A172 (cell line): ENCODE measurements around the gene OR51I1. TPM values are rescaled to one million over a fixed set of nuclear protein-coding genes. Genes with fewer than 3 reads are reported as not detected.

Experiments used
- DNase-seq: peaks from one replicate; pipeline ENCODE4 v3.0.0-alpha.2; 2015; ENCODE audit warnings: low spot score
- total RNA-seq: library from RNA; depleted of rRNA; stranded (reverse); fragments of >200 nt; shearing (Covaris generic); gene quantifications from 2 replicates; pipeline ENCODE4 v1.2.3, GENCODE V29; 2014; rRNA removed

Gene OR51I1
- 0.55 TPM in 1 of 2 replicates, not detected in the other for total RNA-seq

- DNase-seq, result no peak
Observed at GRCh38 chr11:5441414-5441813, at the start of gene OR51I1. TSS of gene OR51I1 (minus strand) at chr11:5441514. CDS start at chr11:5441514, 0 bp downstream.

- peak; percentile 22 for DNase-seq
Observed at GRCh38 chr11:5489576-5490357, 48.5 kb upstream of the OR51I1 start.

GRCh38 chr11:5488798-5489399, 47.6 kb upstream of the OR51I1 start:
- no peak for DNase-seq

- DNase-seq, result no peak
Observed at GRCh38 chr11:5488385-5488784, 47.1 kb upstream of the OR51I1 start, which contains the start of gene OR52D1. TSS of gene OR52D1 (plus strand) at chr11:5488685. CDS start at chr11:5488707, 22 bp downstream.

GRCh38 chr11:5486421-5486820, 45.1 kb upstream of the OR51I1 start:
- no peak for DNase-seq

GRCh38 chr11:5486003-5486402, 44.7 kb upstream of the OR51I1 start:
- DNase-seq, result no peak

GRCh38 chr11:5476186-5476819, 35.0 kb upstream of the OR51I1 start:
- DNase-seq, result peak; percentile 69

GRCh38 chr11:5473921-5474320, 32.6 kb upstream of the OR51I1 start:
- no peak for DNase-seq

GRCh38 chr11:5467527-5467926, 26.2 kb upstream of the OR51I1 start:
- DNase-seq, result no peak

GRCh38 chr11:5460983-5461621, 19.8 kb upstream of the OR51I1 start:
- no peak for DNase-seq

- DNase-seq, result no peak
Observed at GRCh38 chr11:5449432-5449831, 8.1 kb upstream of the OR51I1 start.

- no peak for DNase-seq
Observed at GRCh38 chr11:5449023-5449422, 7.7 kb upstream of the OR51I1 start, which contains the start of gene OR51I2. TSS of gene OR51I2 (plus strand) at chr11:5449323. CDS start at chr11:5453489, 4,166 bp downstream.

GRCh38 chr11:5443835-5444393, 2.6 kb upstream of the OR51I1 start:
- DNase-seq, result no peak

- DNase-seq, result no peak
Observed at GRCh38 chr11:5423131-5423530, 18.2 kb downstream of the OR51I1 start.

- no peak for DNase-seq
Observed at GRCh38 chr11:5421811-5422210, 19.5 kb downstream of the OR51I1 start, which contains the start of gene OR51Q1. TSS of gene OR51Q1 (plus strand) at chr11:5422111. CDS start at chr11:5422201, 90 bp downstream.

- no peak for DNase-seq
Observed at GRCh38 chr11:5420993-5421392, 20.3 kb downstream of the OR51I1 start.

GRCh38 chr11:5405173-5405572, 36.1 kb downstream of the OR51I1 start:
- no peak for DNase-seq

GRCh38 chr11:5398936-5399335, 42.4 kb downstream of the OR51I1 start:
- DNase-seq, result no peak

- no peak for DNase-seq
Observed at GRCh38 chr11:5394091-5394490, 47.2 kb downstream of the OR51I1 start.
